ENCODE data around the gene CUBN.

The CUBN gene

GRCh38 chr10:16986406-16987205 is 143.0 kb downstream of the CUBN start:
- no peak overlapping the region for H3K4me3 ChIP-seq (ENCODE audit: low read depth, low read length)
- H3K9ac ChIP-seq (ENCODE audit: low read depth, low read length): no peak overlapping the region
- H3K27me3 ChIP-seq (ENCODE audit: control insufficient read depth, insufficient read depth, low read length): no peaks in the 10 kb centered on the region
- no peaks in the 10 kb centered on the region for H3K36me3 ChIP-seq (ENCODE audit: control insufficient read depth, insufficient read depth, low read length)
- H3K9me3 ChIP-seq (ENCODE audit: control insufficient read depth, insufficient read depth, low read length): no peaks in the 10 kb centered on the region
- peaks cover 5% of the 10 kb centered on the region for H3K4me1 ChIP-seq (ENCODE audit: control insufficient read depth, insufficient read depth, low read length)

- Histone ChIP-seq H3K9me3 (ENCODE audit: control insufficient read depth, insufficient read depth, low read length) (no peaks in the 10 kb centered on the region), H3K4me1 (ENCODE audit: control insufficient read depth, insufficient read depth, low read length) (peaks cover 5% of the 10 kb centered on the region), H3K27me3 (ENCODE audit: control insufficient read depth, insufficient read depth, low read length) (no peaks in the 10 kb centered on the region), H3K9ac (ENCODE audit: low read depth, low read length) (no peak overlapping the region), H3K4me3 (ENCODE audit: low read depth, low read length) (no peak overlapping the region), H3K36me3 (ENCODE audit: control insufficient read depth, insufficient read depth, low read length) (no peaks in the 10 kb centered on the region)
Measured at GRCh38 chr10:16986082-16986405, 143.6 kb downstream of the CUBN start.

GRCh38 chr10:16984242-16984641 is 145.4 kb downstream of the CUBN start:
- Histone ChIP-seq H3K4me3 (ENCODE audit: low read depth, low read length) (no peak overlapping the region), H3K9me3 (ENCODE audit: control insufficient read depth, insufficient read depth, low read length) (no peaks in the 10 kb centered on the region), H3K4me1 (ENCODE audit: control insufficient read depth, insufficient read depth, low read length) (peaks cover 5% of the 10 kb centered on the region)

GRCh38 chr10:16976803-16977202 is 152.8 kb downstream of the CUBN start:
- H3K9ac ChIP-seq (ENCODE audit: low read depth, low read length): no peak overlapping the region
- H3K9me3 ChIP-seq (ENCODE audit: control insufficient read depth, insufficient read depth, low read length): no peaks in the 10 kb centered on the region
- H3K4me1 ChIP-seq (ENCODE audit: control insufficient read depth, insufficient read depth, low read length): no peaks in the 10 kb centered on the region
- no peak overlapping the region for H3K4me3 ChIP-seq (ENCODE audit: low read depth, low read length)
- no peaks in the 10 kb centered on the region for H3K27me3 ChIP-seq (ENCODE audit: control insufficient read depth, insufficient read depth, low read length)
- no peaks in the 10 kb centered on the region for H3K36me3 ChIP-seq (ENCODE audit: control insufficient read depth, insufficient read depth, low read length)

More at GRCh38 chr10:16984242-16984641, 145.4 kb downstream of the CUBN start:
- H3K9ac ChIP-seq (ENCODE audit: low read depth, low read length): no peak overlapping the region
- no peaks in the 10 kb centered on the region for H3K36me3 ChIP-seq (ENCODE audit: control insufficient read depth, insufficient read depth, low read length)
- H3K27me3 ChIP-seq (ENCODE audit: control insufficient read depth, insufficient read depth, low read length): no peaks in the 10 kb centered on the region

GRCh38 chr10:16975188-16975587 is 154.4 kb downstream of the CUBN start:
- Histone ChIP-seq H3K9ac (ENCODE audit: low read depth, low read length) (no peak overlapping the region), H3K4me1 (ENCODE audit: control insufficient read depth, insufficient read depth, low read length) (no peaks in the 10 kb centered on the region), H3K4me3 (ENCODE audit: low read depth, low read length) (no peak overlapping the region), H3K9me3 (ENCODE audit: control insufficient read depth, insufficient read depth, low read length) (no peaks in the 10 kb centered on the region), H3K27me3 (ENCODE audit: control insufficient read depth, insufficient read depth, low read length) (no peaks in the 10 kb centered on the region), H3K36me3 (ENCODE audit: control insufficient read depth, insufficient read depth, low read length) (no peaks in the 10 kb centered on the region)

GRCh38 chr10:16968416-16969041 is 161.1 kb downstream of the CUBN start:
- H3K36me3 ChIP-seq (ENCODE audit: control insufficient read depth, insufficient read depth, low read length): no peaks in the 10 kb centered on the region
- H3K9me3 ChIP-seq (ENCODE audit: control insufficient read depth, insufficient read depth, low read length): no peaks in the 10 kb centered on the region
- no peak overlapping the region for H3K9ac ChIP-seq (ENCODE audit: low read depth, low read length)
- H3K27me3 ChIP-seq (ENCODE audit: control insufficient read depth, insufficient read depth, low read length): no peaks in the 10 kb centered on the region
- H3K4me3 ChIP-seq (ENCODE audit: low read depth, low read length): no peak overlapping the region
- peaks cover 13% of the 10 kb centered on the region for H3K4me1 ChIP-seq (ENCODE audit: control insufficient read depth, insufficient read depth, low read length)

GRCh38 chr10:16967866-16968415 is 161.7 kb downstream of the CUBN start:
- Histone ChIP-seq H3K27me3 (ENCODE audit: control insufficient read depth, insufficient read depth, low read length) (no peaks in the 10 kb centered on the region), H3K36me3 (ENCODE audit: control insufficient read depth, insufficient read depth, low read length) (no peaks in the 10 kb centered on the region), H3K4me1 (ENCODE audit: control insufficient read depth, insufficient read depth, low read length) (peaks cover 13% of the 10 kb centered on the region), H3K9me3 (ENCODE audit: control insufficient read depth, insufficient read depth, low read length) (no peaks in the 10 kb centered on the region), H3K9ac (ENCODE audit: low read depth, low read length) (no peak overlapping the region), H3K4me3 (ENCODE audit: low read depth, low read length) (no peak overlapping the region)

- peaks cover 13% of the 10 kb centered on the region for H3K4me1 ChIP-seq (ENCODE audit: control insufficient read depth, insufficient read depth, low read length)
- H3K36me3 ChIP-seq (ENCODE audit: control insufficient read depth, insufficient read depth, low read length): no peaks in the 10 kb centered on the region
- H3K4me3 ChIP-seq (ENCODE audit: low read depth, low read length): no peak overlapping the region
- no peak overlapping the region for H3K9ac ChIP-seq (ENCODE audit: low read depth, low read length)
- H3K27me3 ChIP-seq (ENCODE audit: control insufficient read depth, insufficient read depth, low read length): no peaks in the 10 kb centered on the region
- no peaks in the 10 kb centered on the region for H3K9me3 ChIP-seq (ENCODE audit: control insufficient read depth, insufficient read depth, low read length)
Measured at GRCh38 chr10:16966991-16967865, 162.4 kb downstream of the CUBN start.

GRCh38 chr10:16965740-16966447 is 163.7 kb downstream of the CUBN start:
- peaks cover 13% of the 10 kb centered on the region for H3K4me1 ChIP-seq (ENCODE audit: control insufficient read depth, insufficient read depth, low read length)
- no peaks in the 10 kb centered on the region for H3K9me3 ChIP-seq (ENCODE audit: control insufficient read depth, insufficient read depth, low read length)
- no peaks in the 10 kb centered on the region for H3K27me3 ChIP-seq (ENCODE audit: control insufficient read depth, insufficient read depth, low read length)
- no peak overlapping the region for H3K4me3 ChIP-seq (ENCODE audit: low read depth, low read length)
- no peak overlapping the region for H3K9ac ChIP-seq (ENCODE audit: low read depth, low read length)
- H3K36me3 ChIP-seq (ENCODE audit: control insufficient read depth, insufficient read depth, low read length): no peaks in the 10 kb centered on the region

- Histone ChIP-seq H3K36me3 (ENCODE audit: control insufficient read depth, insufficient read depth, low read length) (no peaks in the 10 kb centered on the region), H3K4me3 (ENCODE audit: low read depth, low read length) (no peak overlapping the region), H3K9ac (ENCODE audit: low read depth, low read length) (no peak overlapping the region), H3K4me1 (ENCODE audit: control insufficient read depth, insufficient read depth, low read length) (peaks cover 13% of the 10 kb centered on the region), H3K9me3 (ENCODE audit: control insufficient read depth, insufficient read depth, low read length) (no peaks in the 10 kb centered on the region), H3K27me3 (ENCODE audit: control insufficient read depth, insufficient read depth, low read length) (no peaks in the 10 kb centered on the region)
Measured at GRCh38 chr10:16965344-16965616, 164.3 kb downstream of the CUBN start.

GRCh38 chr10:16964576-16965343 is 164.9 kb downstream of the CUBN start:
- H3K36me3 ChIP-seq (ENCODE audit: control insufficient read depth, insufficient read depth, low read length): no peaks in the 10 kb centered on the region
- no peaks in the 10 kb centered on the region for H3K27me3 ChIP-seq (ENCODE audit: control insufficient read depth, insufficient read depth, low read length)
- H3K4me1 ChIP-seq (ENCODE audit: control insufficient read depth, insufficient read depth, low read length): peaks cover 13% of the 10 kb centered on the region
- no peak overlapping the region for H3K4me3 ChIP-seq (ENCODE audit: low read depth, low read length)
- no peak overlapping the region for H3K9ac ChIP-seq (ENCODE audit: low read depth, low read length)
- no peaks in the 10 kb centered on the region for H3K9me3 ChIP-seq (ENCODE audit: control insufficient read depth, insufficient read depth, low read length)
